Heart right ventricle (tissue), 16 donors: ENCODE results near the gene DIAPH1. TPM values are rescaled to one million over a fixed set of nuclear protein-coding genes. Genes with fewer than 3 reads are reported as not detected.

Experiments
- ATAC-seq, 8 donors: fragments of 200-7000 bp; cut with Tn5 transposase; one replicate each; pipeline ENCODE4 v1.9.1; 2020; ENCODE audit warnings: mild to moderate bottlenecking in 8 of 8, moderate library complexity in 8 of 8, moderate number of reproducible peaks in 1 of 8
- DNase-seq, 2 donors: peaks; one replicate each; pipeline ENCODE4 v3.0.0-alpha.2; 2020
- H3K27ac ChIP-seq, 10 donors: fragments of 200-600 bp; sonication (generic) in 2 of 10; one replicate each; pipeline versions ENCODE4 v1.5.0 to v1.8.0; 2020 to 2022; ENCODE audit warnings: mild to moderate bottlenecking in 3 of 10
- H3K27me3 ChIP-seq, 7 donors: fragments of 200-600 bp; one replicate each; pipeline ENCODE4 v1.8.0; 2021 to 2022; ENCODE audit warnings: mild to moderate bottlenecking in 2 of 7
- H3K36me3 ChIP-seq, 9 donors: fragments of 200-600 bp; sonication (generic) in 1 of 9; one replicate each; pipeline versions ENCODE4 v1.5.0 to v1.8.0; 2020 to 2022; ENCODE audit warnings: mild to moderate bottlenecking in 2 of 9
- H3K4me1 ChIP-seq, 9 donors: fragments of 200-600 bp; sonication (generic) in 1 of 9; one replicate each; pipeline versions ENCODE4 v1.5.0 to v1.8.0; 2020 to 2022; ENCODE audit warnings: mild to moderate bottlenecking in 4 of 9
- H3K4me3 ChIP-seq, 10 donors: fragments of 200-600 bp; sonication (generic) in 2 of 10; one replicate each; pipeline versions ENCODE4 v1.5.0 to v1.8.0; 2020 to 2022; ENCODE audit warnings: mild to moderate bottlenecking in 7 of 10, moderate library complexity in 2 of 10
- H3K9me3 ChIP-seq, 11 donors: fragments of 200-600 bp in 10 of 11; sonication (generic) in 2 of 11; one replicate each; pipeline versions ENCODE4 v1.5.0 to v1.8.0; 2013 to 2022; ENCODE audit warnings: mild to moderate bottlenecking in 2 of 11, control low read depth in 1 of 11, moderate library complexity in 1 of 11
- CTCF ChIP-seq, 9 donors: fragments of 200-600 bp; sonication (generic) in 2 of 9; IDR thresholded peaks; one replicate each; pipeline versions ENCODE4 v1.5.0 to v1.8.0; 2021 to 2022; ENCODE audit warnings: antibody characterized with exemption in 9 of 9, mild to moderate bottlenecking in 5 of 9, moderate library complexity in 1 of 9
- WGBS, 2 donors: extraction: QIAGEN DNeasy Blood & Tissue Kit; methylation state at CpG; one replicate each; pipeline ENCODE4 v1.1.7; 2013; ENCODE audit warnings: inconsistent platforms in 1 of 2; 5-methylcytosine and 5-hydroxymethylcytosine counted together
- intact Hi-C, 10 donors: fragments of 100-400 bp; cut with DNase I; formaldehyde crosslinking; loops; one replicate each; pipeline versions ENCODE4 v1.11.1 to v1.14.2; 2022
- polyA plus RNA-seq, 2 donors: library from polyadenylated mRNA; stranded (reverse); fragments of 200-250 nt; gene quantifications; one replicate each; pipeline ENCODE4 v1.2.3, GENCODE V29; 2013
- total RNA-seq, 10 donors: library from RNA; stranded (reverse); fragmentation: NEBNext Ultra II Directional in 3 of 10; extraction: Animal tissue kit (Norgen Biotek cat#: 25700) in 3 of 10; gene quantifications; one replicate each; pipeline versions ENCODE4 v1.2.1 to v1.2.4, GENCODE V29; 2021 to 2023
- donor health status: Arrhythmogenic right ventricular cardiomyopathy.
- donor health status: ischemic (EF 13 %, LVEDD 7.1; RV severe dilation, severe dysfunction).
- donor health status: healthy with polysubstance abuse.
- donor health status: DM: no; HTN: yes; CAD: no.
- donor health status: DM: no; HTN: no; CAD: no.
- donor health status: ischemic (EF 25% LVEDD 6.9; RV normal size, moderate dysfunction).
- donor health status: ischemic (EF 25% LVEDD 5.7; RV mildly dilated, moderate dysfunction).
- donor health status: healthy.
- donor health status: DM: yes; HTN: yes; CAD: no.
- donor health status: Ischemic cardiomyopathy.
- donor health status: ischemic (EF 35%, LVEDD 5.7; RV mildly dilated, moderate dysfunction).
- donor health status: nonischemic (EF 11% LVEDD 7.7; RV severe dilation, severe dysfunction).
- donor health status: DM: yes; HTN: yes; CAD: no.
- donor health status: PGD.
- donor health status: ischemic (EF 29% LVEDD 5.4; RV normal size, mild dysfunction).
- donor health status: nonischemic (EF 23%, LVEDD 6.1; RV moderate dilation, normal function).

The DIAPH1 gene
- total and polyA plus RNA-seq, 12 donors, result 27.3 to 93.2 (median 45.6) TPM

- Histone ChIP-seq H3K9me3 (no peaks in the 10 kb centered on the region), H3K4me3 (no peak overlapping the region), H3K27me3 (peaks cover 0 to 65% (median 0%) of the 10 kb centered on the region in 7 donors), H3K36me3 (peaks cover 0 to 68% (median 11%) of the 10 kb centered on the region in 9 donors), H3K4me1 (peaks cover 10 to 73% (median 30%) of the 10 kb centered on the region in 9 donors), H3K27ac (no peak overlapping the region)
- no peak for TF ChIP-seq CTCF (IDR thresholded peaks at IDR 0.05)
- ATAC-seq (no peak), DNase-seq (no peak)
- intact Hi-C loops, result no loop called here
- WGBS, 2 donors, result 89 to 91% methylated on average over 13 of the region's 13 CpGs
Measured at GRCh38 chr5:141490771-141491170, 128.0 kb downstream of the DIAPH1 start.

- H3K4me1 ChIP-seq, result peaks cover 10 to 76% (median 32%) of the 10 kb centered on the region in 9 donors
- no peak overlapping the region for H3K4me3 ChIP-seq
- intact Hi-C loops, result no loop called here
- H3K36me3 ChIP-seq, result peaks cover 0 to 68% (median 11%) of the 10 kb centered on the region in 9 donors
- TF ChIP-seq CTCF (IDR thresholded peaks at IDR 0.05), result no peak
- no peaks in the 10 kb centered on the region for H3K9me3 ChIP-seq
- DNase-seq (no peak), ATAC-seq (no peak)
- 95 to 97% methylated on average over 10 of the region's 10 CpGs for WGBS, 2 donors
- peaks cover 0 to 69% (median 0%) of the 10 kb centered on the region in 7 donors for H3K27me3 ChIP-seq
- no peak overlapping the region for H3K27ac ChIP-seq
Measured at GRCh38 chr5:141490271-141490670, 128.5 kb downstream of the DIAPH1 start.

GRCh38 chr5:141489841-141490240 is 129.0 kb downstream of the DIAPH1 start:
- peaks cover 0 to 63% (median 11%) of the 10 kb centered on the region in 9 donors for H3K36me3 ChIP-seq

More at GRCh38 chr5:141489841-141490240, 129.0 kb downstream of the DIAPH1 start:
- Histone ChIP-seq H3K27me3 (peaks cover 0 to 69% (median 0%) of the 10 kb centered on the region in 7 donors), H3K4me3 (no peak overlapping the region), H3K27ac (peak overlapping the region in 1 of 10 donors; percentile 15), H3K4me1 (peaks cover 10 to 76% (median 37%) of the 10 kb centered on the region in 9 donors), H3K9me3 (no peaks in the 10 kb centered on the region)
- 90 to 94% methylated on average over 10 of the region's 10 CpGs for WGBS, 2 donors
- no peak for TF ChIP-seq CTCF (IDR thresholded peaks at IDR 0.05)
- DNase-seq (no peak), ATAC-seq (no peak)
- intact Hi-C loops, result no loop called here
